MCF 10A (cell line): ENCODE data around the gene SAP30. TPM values are rescaled to one million over a fixed set of nuclear protein-coding genes. Genes with fewer than 3 reads are reported as not detected.

Experiments used
- BruUV-seq: library from RNA; stranded (reverse); fragments of 400-500 nt; replicated peaks from 2 replicates; lab custom pipeline; 2021; lab: Mats Ljungman, UMichigan
- CTCF ChIA-PET: fragments of 300-600 bp; sonication (Branson Sonifier 250); formaldehyde crosslinking; extraction: SDS; loops from one replicate; lab custom pipeline; 2021; ENCODE audit warnings: antibody characterized with exemption, inconsistent platforms; lab: Yijun Ruan, JAX
- POLR2A ChIA-PET: fragments of 300-600, 350-650 bp; sonication (Branson Sonifier 250); formaldehyde crosslinking; extraction: SDS; loops from one replicate; lab custom pipeline; 2020; ENCODE audit warnings: antibody characterized with exemption, inconsistent platforms; lab: Yijun Ruan, JAX
- DNase-seq: peaks from one replicate; pipeline ENCODE4 v3.0.0-alpha.2; 2018; ENCODE audit not compliant: unreplicated experiment
- H3K27ac Mint-ChIP-seq: one replicate; pipeline ENCODE4 v1.8.0; 2022; ENCODE audit warnings: mild to moderate bottlenecking, low read depth, mixed read lengths; ENCODE audit not compliant: unreplicated experiment
- H3K27me3 Mint-ChIP-seq: one replicate; pipeline ENCODE4 v1.8.0; 2022; ENCODE audit warnings: mixed read lengths; ENCODE audit not compliant: insufficient read depth, unreplicated experiment
- H3K36me3 Mint-ChIP-seq: one replicate; pipeline ENCODE4 v1.8.0; 2022; ENCODE audit warnings: mild to moderate bottlenecking, moderate library complexity, mixed read lengths; ENCODE audit not compliant: insufficient read depth, unreplicated experiment
- H3K4me1 Mint-ChIP-seq: one replicate; pipeline ENCODE4 v1.8.0; 2022; ENCODE audit warnings: mixed read lengths; ENCODE audit not compliant: insufficient read depth, unreplicated experiment
- H3K4me3 Mint-ChIP-seq: one replicate; pipeline ENCODE4 v1.8.0; 2022; ENCODE audit warnings: mild to moderate bottlenecking, moderate library complexity, mixed read lengths; ENCODE audit not compliant: unreplicated experiment
- H3K9me3 Mint-ChIP-seq: one replicate; pipeline ENCODE4 v1.8.0; 2022; ENCODE audit warnings: mixed read lengths; ENCODE audit not compliant: unreplicated experiment
- intact Hi-C: fragments of 100-400 bp; cut with micrococcal nuclease; formaldehyde crosslinking; loops from 2 replicates; pipeline ENCODE4 v1.14.1; 2022
- total RNA-seq: library from RNA; stranded (reverse); gene quantifications from 2 replicates; pipeline ENCODE4 v1.2.3, GENCODE V29; 2022
- TF ChIP-seq, protein P1 (sequence below): fragments of 200-600 bp; IDR thresholded peaks from one replicate; pipeline ENCODE4 v1.8.0; 2022; ENCODE audit warnings: antibody characterized with exemption, mild to moderate bottlenecking; ENCODE audit not compliant: unreplicated experiment

Gene SAP30
- total RNA-seq, 1 experiment from 2014 or later, result 30.6 TPM

DNA sequence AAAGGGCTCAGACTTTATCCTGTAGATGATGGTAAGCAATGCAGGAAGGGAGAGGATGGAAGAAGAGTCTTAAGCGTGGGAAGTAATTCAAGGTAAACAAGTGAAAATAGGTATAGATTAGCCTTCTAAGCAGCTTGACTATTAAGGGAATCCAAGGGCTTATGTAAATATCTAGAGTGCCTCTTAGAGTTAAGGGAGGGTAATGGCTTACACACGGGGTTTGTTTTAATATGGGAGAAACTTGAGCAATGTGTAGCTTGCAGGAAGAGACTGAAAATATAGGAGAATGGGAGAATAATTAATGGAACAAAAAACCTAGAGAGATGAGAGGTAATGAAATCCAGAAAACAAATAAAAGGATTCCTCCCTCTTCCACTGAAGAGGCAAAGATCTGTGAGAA lies 12.8 kb upstream of the SAP30 start:
- TF ChIP-seq, protein P1, sequence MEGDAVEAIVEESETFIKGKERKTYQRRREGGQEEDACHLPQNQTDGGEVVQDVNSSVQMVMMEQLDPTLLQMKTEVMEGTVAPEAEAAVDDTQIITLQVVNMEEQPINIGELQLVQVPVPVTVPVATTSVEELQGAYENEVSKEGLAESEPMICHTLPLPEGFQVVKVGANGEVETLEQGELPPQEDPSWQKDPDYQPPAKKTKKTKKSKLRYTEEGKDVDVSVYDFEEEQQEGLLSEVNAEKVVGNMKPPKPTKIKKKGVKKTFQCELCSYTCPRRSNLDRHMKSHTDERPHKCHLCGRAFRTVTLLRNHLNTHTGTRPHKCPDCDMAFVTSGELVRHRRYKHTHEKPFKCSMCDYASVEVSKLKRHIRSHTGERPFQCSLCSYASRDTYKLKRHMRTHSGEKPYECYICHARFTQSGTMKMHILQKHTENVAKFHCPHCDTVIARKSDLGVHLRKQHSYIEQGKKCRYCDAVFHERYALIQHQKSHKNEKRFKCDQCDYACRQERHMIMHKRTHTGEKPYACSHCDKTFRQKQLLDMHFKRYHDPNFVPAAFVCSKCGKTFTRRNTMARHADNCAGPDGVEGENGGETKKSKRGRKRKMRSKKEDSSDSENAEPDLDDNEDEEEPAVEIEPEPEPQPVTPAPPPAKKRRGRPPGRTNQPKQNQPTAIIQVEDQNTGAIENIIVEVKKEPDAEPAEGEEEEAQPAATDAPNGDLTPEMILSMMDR, result no peak
- Mint-ChIP-seq H3K27ac (no peak overlapping the region), H3K4me1 (no peaks in the 10 kb centered on the region), H3K4me3 (no peak overlapping the region), H3K9me3 (no peaks in the 10 kb centered on the region), H3K36me3 (peaks cover 5% of the 10 kb centered on the region), H3K27me3 (no peaks in the 10 kb centered on the region)
- ChIA-PET CTCF (interaction anchor here (0.5 to 1.3 kb wide), 4 partner anchors 9 to 90 kb away, joined by 3 to 4 read pairs (median 4); no protein-coding TSS in a partner anchor), POLR2A (interaction anchor here (0.6 to 1.1 kb wide), 2 partner anchors 11 to 442 kb away, joined by 3 to 7 read pairs; no protein-coding TSS in a partner anchor)
- no peak for DNase-seq
- intact Hi-C loops, result no loop called here
- no TSS peak for BruUV-seq

DNA sequence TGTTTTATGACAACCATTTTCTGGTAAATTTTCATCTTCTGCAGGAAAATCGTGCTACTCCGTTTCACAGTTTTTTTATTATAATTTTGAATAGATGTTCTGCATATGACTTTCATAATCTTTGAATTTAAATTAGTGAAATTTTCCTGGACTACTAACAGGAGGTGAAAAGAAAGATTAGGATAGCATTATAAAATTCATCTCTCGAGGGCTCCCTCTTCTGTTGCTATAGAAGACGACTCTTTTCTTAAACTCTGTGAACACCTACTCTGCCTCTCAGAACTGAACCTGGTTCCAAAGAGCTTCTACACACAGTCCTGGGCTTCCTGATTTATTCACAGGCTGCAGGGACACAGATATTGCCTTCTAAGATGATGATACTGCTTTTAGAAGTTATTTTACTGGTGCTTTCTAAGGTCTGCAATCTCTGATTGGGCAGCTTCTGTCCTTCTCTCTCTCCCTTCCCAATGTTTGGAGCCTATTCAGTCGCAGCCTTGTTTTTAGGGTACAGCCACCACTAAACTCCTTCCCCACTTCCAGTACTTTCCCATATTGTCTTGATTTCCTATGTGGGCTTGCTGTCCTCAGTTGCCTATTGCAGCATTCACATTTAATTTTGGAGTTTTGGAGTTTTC lies 10.1 kb upstream of the SAP30 start:
- Mint-ChIP-seq H3K27me3 (no peaks in the 10 kb centered on the region), H3K9me3 (no peaks in the 10 kb centered on the region), H3K27ac (no peak overlapping the region), H3K4me1 (no peaks in the 10 kb centered on the region), H3K4me3 (no peak overlapping the region), H3K36me3 (peaks cover 6% of the 10 kb centered on the region)
- intact Hi-C loops, result no loop called here
- peak; percentile 25 for DNase-seq
- TF ChIP-seq, protein P1, result peak; percentile 27
- BruUV-seq, result no TSS peak
- ChIA-PET CTCF (interaction anchor here (0.5 to 1.4 kb wide), 8 partner anchors 14 to 936 kb away, joined by 3 to 4 read pairs (median 3); no protein-coding TSS in a partner anchor), POLR2A (interaction anchor here (1.3 to 2.4 kb wide), 3 partner anchors 10 to 26 kb away, joined by 4 to 9 read pairs (median 8); partner anchors contain the start of genes HMGB2 and SAP30)

DNA sequence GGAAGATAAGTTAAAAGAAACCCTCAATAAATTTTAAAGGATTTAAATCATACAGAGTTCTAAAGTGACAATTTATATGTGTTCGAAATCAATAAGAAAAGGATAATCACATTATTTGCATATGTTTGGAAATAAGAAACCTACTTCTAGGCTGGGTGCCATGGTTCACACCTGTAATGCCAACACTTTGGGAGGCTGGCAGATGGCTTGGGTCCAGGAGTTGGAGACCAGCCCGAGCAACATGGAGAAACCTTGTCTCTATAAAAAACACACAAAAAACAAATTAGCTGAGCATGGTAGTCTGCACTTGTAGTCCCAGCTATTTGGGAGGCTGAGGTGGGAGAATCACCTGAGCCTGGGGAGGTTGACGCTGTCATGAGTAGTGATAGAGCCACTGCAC lies 8.1 kb upstream of the SAP30 start:
- CTCF ChIA-PET, result interaction anchor here (0.7 kb wide), 2 partner anchors 16 to 138 kb away, joined by 3 to 4 read pairs; no protein-coding TSS in a partner anchor

More for the DNA sequence above, 8.1 kb upstream of the SAP30 start:
- H3K9me3 Mint-ChIP-seq, result no peaks in the 10 kb centered on the region
- peaks cover 7% of the 10 kb centered on the region for H3K4me1 Mint-ChIP-seq
- TF ChIP-seq, protein P1, result no peak
- no peak for DNase-seq
- peaks cover 6% of the 10 kb centered on the region for H3K36me3 Mint-ChIP-seq
- H3K27ac Mint-ChIP-seq, result no peak overlapping the region
- intact Hi-C loops, result no loop called here
- no peaks in the 10 kb centered on the region for H3K27me3 Mint-ChIP-seq
- POLR2A ChIA-PET, result no interaction called here
- no TSS peak for BruUV-seq
- H3K4me3 Mint-ChIP-seq, result no peak overlapping the region
